Right renal cortex interstitium (tissue), 3 donors: Measurements from ENCODE around the gene FUT7. TPM values are rescaled to one million over a fixed set of nuclear protein-coding genes. Genes with fewer than 3 reads are reported as not detected.

Experiments used
- DNase-seq, 3 donors: peaks; one replicate each; pipeline ENCODE4 v3.0.0-alpha.2; 2013; ENCODE audit warnings: low read depth in 3 of 3, low spot score in 2 of 3
- polyA plus RNA-seq, 3 donors: library from polyadenylated mRNA; unstranded; fragments of 120-200 nt; gene quantifications; one replicate each; pipeline ENCODE4 v1.2.1, GENCODE V29; 2013; ENCODE audit not compliant: insufficient read length in 3 of 3

FUT7 gene
- polyA plus RNA-seq, 3 donors = 0.06 TPM; not detected in 2

DNA sequence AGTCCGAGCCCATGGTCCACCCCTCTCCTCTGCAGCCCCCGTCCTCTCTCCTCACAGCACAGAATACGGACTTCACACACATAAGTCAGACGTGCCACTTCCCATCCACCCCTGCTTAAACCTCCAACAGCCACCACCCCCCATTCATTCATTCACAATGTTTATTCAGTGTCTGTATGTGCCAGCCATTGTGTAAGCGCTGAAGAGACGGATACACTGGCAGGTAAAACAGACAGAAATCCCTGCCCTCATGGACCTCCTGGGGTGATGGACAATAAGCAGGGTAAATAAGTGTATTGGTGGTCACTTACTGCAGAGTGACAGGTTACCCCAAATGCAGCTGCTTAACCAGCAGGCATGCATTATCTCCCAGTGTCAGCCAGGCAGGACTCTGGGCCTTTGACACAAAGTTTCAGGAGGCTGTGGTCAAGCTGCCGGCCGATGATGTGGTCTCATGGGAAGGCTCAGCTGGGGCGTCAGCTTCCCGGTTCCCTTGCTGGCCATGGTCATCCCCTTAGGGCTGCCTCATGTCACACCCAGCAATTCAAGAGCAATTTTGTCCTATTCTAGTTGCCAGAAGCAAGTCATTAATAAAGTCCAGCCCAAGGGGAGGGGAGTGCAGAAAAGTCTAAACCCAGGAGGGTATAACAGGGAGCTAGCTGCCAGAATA lies 41.5 kb downstream of the FUT7 start:
- no peak for DNase-seq

DNA sequence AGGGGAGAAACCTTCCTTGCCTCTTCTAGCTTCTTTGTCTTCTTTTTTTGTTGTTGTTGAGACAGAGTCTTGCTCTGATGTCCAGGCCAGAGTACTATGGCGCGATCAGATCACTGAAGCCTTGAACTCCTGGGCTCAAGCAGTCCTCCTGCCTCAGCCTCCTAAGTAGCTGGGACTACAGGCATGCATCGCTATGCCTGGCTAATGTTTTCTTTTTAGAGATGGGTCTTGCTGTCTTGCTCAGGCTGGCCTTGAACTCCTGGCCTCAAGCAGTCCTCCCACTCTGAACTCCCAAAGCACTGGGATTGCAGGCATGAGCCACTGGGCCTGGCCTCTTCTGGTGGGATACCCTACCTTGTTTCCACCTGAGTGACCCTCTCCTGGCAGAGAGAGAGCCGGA lies 43.0 kb downstream of the FUT7 start:
- DNase-seq = no peak

DNA sequence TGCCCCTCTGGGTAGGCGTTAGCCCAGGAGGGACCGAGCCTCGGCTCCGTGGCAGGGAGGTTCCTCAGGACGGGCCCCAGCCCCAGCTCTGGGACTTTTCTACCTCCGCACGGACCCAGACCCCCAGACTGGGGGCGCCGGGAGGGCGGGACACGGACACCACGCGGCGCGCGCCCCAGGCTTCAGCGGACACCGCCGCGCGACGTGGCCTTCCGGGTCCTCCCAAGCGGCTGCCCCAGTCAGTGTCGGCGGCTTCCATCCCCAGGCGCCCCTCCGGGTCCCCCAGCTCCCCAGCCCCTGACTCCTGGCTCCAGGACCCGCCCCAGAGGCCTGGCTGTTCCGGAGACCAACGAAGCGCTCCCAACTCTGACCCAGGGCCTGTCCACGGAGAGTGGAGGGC lies 46.0 kb downstream of the FUT7 start:
- DNase-seq = no peak

DNA sequence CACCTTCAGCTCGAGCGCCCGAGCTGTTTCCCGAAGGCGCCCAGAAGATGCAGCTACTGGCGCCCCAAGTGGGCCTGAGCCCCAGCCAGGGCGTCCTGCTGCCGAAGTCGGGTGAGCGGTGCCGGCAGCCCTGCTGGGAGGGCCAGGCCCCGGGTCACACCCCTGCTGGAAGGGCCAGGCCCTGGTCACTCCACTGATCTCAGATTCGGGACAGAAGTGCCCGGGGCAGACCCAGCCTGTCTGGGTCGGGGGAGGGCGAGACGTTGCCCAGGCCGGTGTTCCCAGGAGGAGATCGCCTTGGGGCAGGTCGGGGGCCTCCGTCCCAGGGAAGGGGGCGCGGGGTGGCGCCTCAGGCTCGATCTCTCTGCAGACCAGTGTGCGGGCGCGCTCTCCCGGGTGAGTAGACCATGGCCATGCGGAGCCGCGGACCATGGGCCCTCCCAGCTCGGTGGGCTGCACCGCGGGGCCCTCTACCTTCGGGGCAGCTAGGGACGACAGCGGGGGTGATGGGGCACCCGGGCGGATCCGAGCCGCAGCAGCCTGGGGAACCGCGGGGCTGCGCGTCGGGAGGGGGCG lies 46.8 kb downstream of the FUT7 start:
- DNase-seq = no peak

DNA sequence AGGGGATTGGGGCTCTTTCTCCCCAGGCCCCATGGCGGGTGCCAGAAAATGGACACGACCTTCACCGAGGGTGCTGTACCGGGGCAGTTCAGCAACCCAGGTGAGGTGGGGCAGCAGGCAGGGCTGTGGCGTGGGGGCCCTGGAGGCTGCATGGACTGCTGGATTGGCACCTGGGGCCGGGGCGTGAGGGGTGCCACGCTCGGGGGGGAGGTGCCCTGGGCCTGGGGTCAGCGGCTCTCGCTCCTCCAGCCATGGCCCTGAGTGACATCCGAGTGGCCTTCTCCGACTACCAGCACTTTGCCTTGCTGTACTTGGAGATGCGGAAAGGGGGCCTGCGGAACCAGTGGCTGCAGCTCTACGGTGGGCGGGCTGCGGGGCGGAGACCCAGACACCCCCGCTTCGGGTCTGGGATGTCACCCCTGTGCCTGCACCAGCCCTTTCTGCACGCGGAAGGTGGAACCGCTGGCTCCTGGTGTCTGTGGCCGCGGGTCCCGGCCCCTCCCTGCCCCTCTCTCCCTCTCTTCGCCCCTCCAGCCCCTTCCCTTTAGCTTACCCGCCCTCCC lies 47.3 kb downstream of the FUT7 start:
- no peak for DNase-seq

DNA sequence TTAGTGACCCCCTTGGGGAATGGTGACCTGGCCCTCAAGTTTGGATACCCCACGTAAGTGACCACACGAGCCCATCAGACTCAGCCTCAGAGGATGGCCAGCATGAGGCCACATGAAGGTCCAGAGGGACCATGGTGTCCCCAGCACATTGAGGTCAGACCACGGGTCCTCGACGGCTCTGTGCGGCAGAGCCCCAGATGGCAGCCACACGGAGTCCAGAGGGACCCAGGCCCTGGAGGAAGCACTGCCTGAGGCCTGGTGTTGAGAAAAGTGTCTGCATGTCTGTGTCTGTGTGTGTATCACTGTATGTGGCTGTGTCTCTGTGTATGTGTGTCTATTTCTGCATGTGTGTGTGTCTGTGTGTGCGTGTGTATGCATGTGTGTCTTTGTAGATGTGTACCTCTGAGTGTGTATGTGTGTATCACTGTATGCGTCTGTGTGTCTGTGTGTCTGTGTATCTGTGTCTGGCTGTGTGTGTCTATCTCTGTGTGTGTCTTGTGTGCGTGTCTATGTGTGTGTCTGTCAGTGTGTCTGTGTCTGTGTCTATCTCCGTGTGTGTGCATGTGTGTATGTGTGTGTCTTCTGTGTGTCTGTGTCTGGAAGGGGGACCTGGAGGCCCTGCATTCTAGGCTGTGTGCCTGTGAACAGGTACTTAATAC lies 48.1 kb downstream of the FUT7 start:
- no peak for DNase-seq

DNA sequence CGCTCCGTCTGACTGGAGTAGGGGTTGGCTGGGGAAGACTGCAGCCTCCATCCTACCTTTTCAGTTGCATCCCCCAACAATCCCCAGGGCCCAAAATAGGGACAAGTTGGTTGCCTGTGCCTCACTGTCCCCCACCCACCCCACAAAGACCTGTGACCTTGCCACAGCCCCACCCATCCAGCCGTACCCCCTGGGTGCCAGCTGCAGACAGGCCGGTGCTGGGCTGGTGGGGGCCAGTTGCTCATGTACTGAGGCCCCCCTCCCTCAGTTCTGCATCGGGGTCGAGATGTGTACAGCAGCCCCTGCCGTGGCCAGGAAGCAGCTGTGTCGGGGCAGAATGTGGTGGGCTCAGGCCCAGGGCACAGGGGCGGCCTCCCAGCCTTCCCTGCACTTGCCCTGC lies 48.7 kb downstream of the FUT7 start:
- DNase-seq = no peak

DNA sequence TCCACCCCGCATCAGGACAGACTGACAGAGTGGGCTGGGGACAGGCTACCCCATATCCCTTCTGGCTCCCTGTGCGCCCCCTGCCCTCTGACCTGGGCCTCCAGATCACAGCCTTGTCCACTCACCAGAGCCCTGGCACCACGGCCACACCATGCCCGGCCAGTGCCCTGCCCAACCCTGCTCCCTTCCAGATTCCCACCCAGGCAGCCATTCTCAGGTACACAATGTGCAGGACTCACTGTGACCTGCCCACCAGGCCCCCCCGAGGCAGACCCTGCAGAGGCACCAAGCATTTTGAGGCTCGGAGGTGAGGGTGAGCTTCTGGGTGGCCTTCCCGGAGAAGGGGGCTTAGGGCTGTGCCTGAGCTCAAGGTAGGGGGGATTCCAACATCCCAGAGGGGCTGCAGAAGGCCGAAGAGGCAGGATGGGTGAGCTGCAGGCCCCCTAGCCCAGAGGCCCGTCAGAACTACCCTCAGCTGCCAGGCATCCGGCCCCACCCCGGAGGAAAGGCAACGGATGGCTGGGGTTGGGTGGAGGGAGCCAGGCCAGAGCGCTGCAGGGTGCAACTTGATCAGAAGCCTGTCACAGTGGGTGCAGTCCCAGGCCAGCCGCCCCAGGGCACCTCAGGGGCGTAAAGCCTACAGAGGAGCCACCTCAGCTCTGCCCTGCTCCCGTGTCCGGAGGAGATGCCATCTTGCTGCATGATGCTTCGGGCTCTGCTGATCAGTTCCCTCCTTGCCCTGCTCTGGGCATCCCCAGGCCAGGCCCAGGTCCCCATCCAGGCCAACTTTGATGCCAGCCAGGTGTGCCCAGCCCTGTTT lies 49.4 kb downstream of the FUT7 start, which contains the start of gene LCNL1:
Gene LCNL1, plus strand, starts transcription at position 762 of the 820 bp plus-strand sequence. CDS start 594 bp downstream, outside the sequence.
- DNase-seq = no peak

DNA sequence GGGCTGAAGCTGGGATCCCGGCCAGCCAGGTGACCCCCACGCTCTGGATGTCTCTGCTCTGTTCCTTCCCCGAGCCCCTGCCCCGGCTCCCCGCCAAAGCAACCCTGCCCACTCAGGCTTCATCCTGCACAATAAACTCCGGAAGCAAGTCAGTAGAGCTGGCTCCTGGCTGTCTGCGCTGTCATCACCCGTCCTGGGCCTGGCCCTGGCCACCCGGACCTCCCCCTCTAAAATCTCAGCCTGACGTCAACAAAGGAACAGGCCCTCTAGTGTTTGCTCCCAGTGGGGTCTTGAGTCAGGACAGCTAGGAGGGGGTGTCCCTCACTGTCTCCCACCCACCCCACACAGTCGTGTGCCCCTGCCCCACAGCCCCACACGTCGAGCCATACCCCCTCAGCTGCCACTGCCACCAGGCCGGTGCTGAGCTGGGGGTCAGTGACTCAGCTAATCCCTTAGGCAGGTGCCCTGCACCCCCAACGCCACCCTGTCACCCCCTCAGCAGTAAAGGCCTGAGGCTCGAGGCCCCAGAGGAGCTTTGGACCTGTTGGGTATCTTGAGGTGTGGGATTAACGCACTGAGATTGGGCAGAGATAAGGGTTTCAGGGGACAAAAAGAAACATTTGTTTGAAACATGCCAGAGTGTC lies 50.2 kb downstream of the FUT7 start:
- DNase-seq = no peak

DNA sequence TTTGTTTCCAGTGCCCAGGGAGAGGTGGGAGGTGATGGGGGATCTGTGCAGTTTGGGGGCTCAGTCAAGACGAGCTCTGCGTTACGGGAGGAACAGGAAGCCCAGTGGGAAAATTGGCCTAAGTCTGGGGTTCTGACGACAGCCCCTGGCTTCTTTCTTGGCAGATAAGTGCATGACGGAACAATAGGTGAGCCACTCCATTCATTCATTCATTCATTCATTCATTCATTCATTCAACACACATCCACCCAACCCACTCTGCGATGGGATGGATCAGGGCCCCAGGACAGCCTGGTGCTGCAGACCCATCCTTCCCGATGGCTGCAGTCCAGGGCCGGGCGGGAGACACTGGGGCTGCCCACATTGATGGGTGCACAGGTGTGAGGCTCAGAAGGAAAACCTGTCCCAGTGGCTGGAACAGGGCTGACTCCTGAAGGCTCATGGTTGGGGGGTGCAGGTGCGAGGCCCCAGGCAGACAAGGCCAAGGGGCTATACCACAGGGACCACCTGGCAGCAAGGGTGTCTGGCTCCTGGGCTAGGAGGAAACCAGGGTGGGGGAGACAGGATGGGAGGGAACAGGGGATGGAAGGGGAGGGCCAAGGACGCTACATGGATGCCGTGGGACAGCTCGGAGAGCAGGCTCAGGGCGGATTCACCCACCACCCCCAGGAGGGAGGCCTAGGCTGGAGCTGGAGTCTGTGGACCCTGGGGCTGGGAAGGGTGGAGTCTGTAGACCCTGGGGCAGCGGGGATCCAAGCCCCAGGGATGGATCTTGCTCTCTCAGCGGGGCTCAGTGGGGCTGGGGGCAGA lies 51.0 kb downstream of the FUT7 start:
- DNase-seq = no peak

Other genes starting within 250 kb of the FUT7 start
- gene TMEM141, start 240.7 kb downstream of the FUT7 start, polyA plus RNA-seq = 10 to 100 TPM; 63.2 to 77.7 (median 67.1) TPM
- gene CCDC183, start 235.8 kb downstream of the FUT7 start, polyA plus RNA-seq = 1 to 10 TPM; 2.5 to 3.4 (median 2.9) TPM
- 10 to 100 TPM; 58.6 to 61.1 (median 59.7) TPM for gene RABL6, start 224.1 kb downstream of the FUT7 start, polyA plus RNA-seq
- under 1 TPM; 0.54 to 0.80 (median 0.64) TPM for gene AJM1, start 189.6 kb downstream of the FUT7 start, polyA plus RNA-seq
- gene PHPT1, start 182.7 kb downstream of the FUT7 start, polyA plus RNA-seq = 10 to 100 TPM; 59.9 to 76.5 (median 65.2) TPM
- 1 to 10 TPM; 3.1 to 4.6 (median 4.3) TPM for gene MAMDC4, start 179.7 kb downstream of the FUT7 start, polyA plus RNA-seq
- 100 to 1,000 TPM; 349 to 395 (median 374) TPM for gene EDF1, start 165.8 kb downstream of the FUT7 start, polyA plus RNA-seq
- 10 to 100 TPM; 10.1 to 14.0 (median 10.1) TPM for gene TRAF2, start 145.6 kb downstream of the FUT7 start, polyA plus RNA-seq
- 10 to 100 TPM; 32.5 to 43.5 (median 38.4) TPM for gene FBXW5, start 87.3 kb downstream of the FUT7 start, polyA plus RNA-seq
- under 1 TPM; 0.28 to 0.58 (median 0.46) TPM for gene C8G, start 86.8 kb downstream of the FUT7 start, polyA plus RNA-seq
- gene LCN12, start 79.8 kb downstream of the FUT7 start, polyA plus RNA-seq = 10 to 100 TPM; 13.1 to 18.8 (median 15.9) TPM
- 10 to 100 TPM; 20.9 to 29.3 (median 25.4) TPM for gene PTGDS, start 54.6 kb downstream of the FUT7 start, polyA plus RNA-seq
- under 1 TPM; 0.03 to 0.23 (median 0.12) TPM for gene LCNL1, start 49.1 kb downstream of the FUT7 start, polyA plus RNA-seq
- gene PAXX, start 39.7 kb downstream of the FUT7 start, polyA plus RNA-seq = 10 to 100 TPM; 22.3 to 27.0 (median 24.4) TPM
- under 1 TPM in 2 of 3 donors, not detected in 1; 0.36 to 0.38 TPM for gene CLIC3, start 35.5 kb downstream of the FUT7 start, polyA plus RNA-seq
- gene ABCA2, start 3.9 kb downstream of the FUT7 start, polyA plus RNA-seq = 10 to 100 TPM; 42.0 to 49.0 (median 46.3) TPM
- gene NPDC1, start 14.1 kb upstream of the FUT7 start, polyA plus RNA-seq = 10 to 100 TPM; 16.3 to 20.1 (median 18.7) TPM
- gene ENTPD2, start 22.0 kb upstream of the FUT7 start, polyA plus RNA-seq = 1 to 10 TPM; 2.9 to 3.9 (median 3.3) TPM
- 1 to 10 TPM; 5.4 to 6.2 (median 5.9) TPM for gene SAPCD2, start 38.5 kb upstream of the FUT7 start, polyA plus RNA-seq
- 1 to 10 TPM; 3.5 to 5.4 (median 3.8) TPM for gene UAP1L1, start 45.4 kb upstream of the FUT7 start, polyA plus RNA-seq
- gene MAN1B1, start 54.9 kb upstream of the FUT7 start, polyA plus RNA-seq = 10 to 100 TPM; 43.6 to 48.3 (median 47.0) TPM
- gene DPP7, start 82.6 kb upstream of the FUT7 start, polyA plus RNA-seq = 10 to 100 TPM; 11.8 to 19.8 (median 11.9) TPM
- not detected for gene GRIN1, start 107.1 kb upstream of the FUT7 start, polyA plus RNA-seq
- gene LRRC26, start 138.0 kb upstream of the FUT7 start, polyA plus RNA-seq = not detected
- not detected for gene TMEM210, start 140.0 kb upstream of the FUT7 start, polyA plus RNA-seq
- 10 to 100 TPM; 29.1 to 34.5 (median 31.9) TPM for gene ANAPC2, start 156.5 kb upstream of the FUT7 start, polyA plus RNA-seq
- gene SSNA1, start 156.6 kb upstream of the FUT7 start, polyA plus RNA-seq = 10 to 100 TPM; 41.4 to 52.2 (median 43.2) TPM
- 10 to 100 TPM; 12.8 to 15.5 (median 13.2) TPM for gene TPRN, start 168.7 kb upstream of the FUT7 start, polyA plus RNA-seq
- gene TMEM203, start 173.6 kb upstream of the FUT7 start, polyA plus RNA-seq = 10 to 100 TPM; 39.7 to 44.3 (median 42.6) TPM
- 1 to 10 TPM; 7.6 to 8.2 (median 8.2) TPM for gene NDOR1, start 173.6 kb upstream of the FUT7 start, polyA plus RNA-seq
- gene RNF208, start 190.2 kb upstream of the FUT7 start, polyA plus RNA-seq = 1 to 10 TPM; 5.1 to 7.2 (median 5.2) TPM
- gene CYSRT1, start 193.1 kb upstream of the FUT7 start, polyA plus RNA-seq = 1 to 10 TPM; 3.1 to 6.6 (median 5.6) TPM
- 1 to 10 TPM; 3.0 to 8.0 (median 4.6) TPM for gene RNF224, start 195.4 kb upstream of the FUT7 start, polyA plus RNA-seq
- 1 to 10 TPM; 2.8 to 6.0 (median 5.2) TPM for gene SLC34A3, start 198.8 kb upstream of the FUT7 start, polyA plus RNA-seq
- gene TUBB4B, start 209.2 kb upstream of the FUT7 start, polyA plus RNA-seq = 100 to 1,000 TPM; 332 to 418 (median 352) TPM
- gene STPG3, start 219.2 kb upstream of the FUT7 start, polyA plus RNA-seq = 1 to 10 TPM in 2 of 3 donors, under 1 TPM in 1; 0.75 to 1.6 (median 1.1) TPM
- gene NELFB, start 223.2 kb upstream of the FUT7 start, polyA plus RNA-seq = 10 to 100 TPM; 45.5 to 54.0 (median 51.3) TPM
- 1 to 10 TPM; 3.7 to 4.3 (median 4.2) TPM for gene TOR4A, start 245.6 kb upstream of the FUT7 start, polyA plus RNA-seq